ENCODE results near the gene MYRFL.
"Not testable (repeated sequence)": the region's sequence is repeated elsewhere in the genome, so short reads cannot be mapped to it uniquely, and the experiment has no call there.

The MYRFL gene

DNA sequence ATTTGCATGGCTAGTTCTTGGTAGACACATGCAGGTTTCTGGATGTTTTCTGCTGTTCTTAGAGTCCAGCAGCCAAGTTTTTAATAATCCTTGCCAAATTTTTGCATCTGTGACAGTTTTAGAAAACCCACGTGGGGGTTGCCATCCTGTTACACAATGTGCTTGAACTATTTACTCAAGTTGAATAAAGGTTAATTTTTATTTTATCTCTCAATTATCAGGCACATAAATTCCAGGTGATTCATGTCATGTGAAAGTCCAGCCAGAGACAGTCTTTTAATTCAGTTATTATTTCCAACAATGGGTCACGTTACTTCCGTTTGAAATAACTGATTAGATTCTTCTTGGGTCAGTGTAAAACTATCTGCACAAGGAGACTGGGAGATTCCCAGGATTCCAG lies 15.7 kb downstream of the MYRFL start:
- in situ Hi-C loops (cut with HindIII; ENCODE audit: low sequenced_read_pairs), result no loop called here

DNA sequence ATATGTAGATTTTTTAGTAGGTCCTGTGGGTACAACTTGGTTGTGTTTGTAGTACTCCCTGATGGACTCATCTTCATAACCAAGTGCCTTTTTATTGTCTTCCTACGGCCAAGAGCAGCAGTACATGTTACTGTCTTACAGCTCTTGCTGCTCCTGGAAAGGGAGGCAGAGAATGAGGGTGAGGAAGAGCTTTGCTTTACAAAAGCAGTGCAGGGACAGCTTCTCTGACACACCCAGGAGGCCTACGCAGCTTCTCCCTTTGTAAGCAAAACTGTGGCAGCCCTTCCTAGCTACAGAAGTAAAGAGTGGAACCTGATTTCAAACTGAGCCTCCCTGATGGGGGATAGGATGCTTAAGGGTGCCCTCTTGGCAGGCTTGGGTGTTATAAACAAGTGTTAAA lies 18.6 kb downstream of the MYRFL start:
- in situ Hi-C loops (cut with HindIII; ENCODE audit: low sequenced_read_pairs), result no loop called here

DNA sequence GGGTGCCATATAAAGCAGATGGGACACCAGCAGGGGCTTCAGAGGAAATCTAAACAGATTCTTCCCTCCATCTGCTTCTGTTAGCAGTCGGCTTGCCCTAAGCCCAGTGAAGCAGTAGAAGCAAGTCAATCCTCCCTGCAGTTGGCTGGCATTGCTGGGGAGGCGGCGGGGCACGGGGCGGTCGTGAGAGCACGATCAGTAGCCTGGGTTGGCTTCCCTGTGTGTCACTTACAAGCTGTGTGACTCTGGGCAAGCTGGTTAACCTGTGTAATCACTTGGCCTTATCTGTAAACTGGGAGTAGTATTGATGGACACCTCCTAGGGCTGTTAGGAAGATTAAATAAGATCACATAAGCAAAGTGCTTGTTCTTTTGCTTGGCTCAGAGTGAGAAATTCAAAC lies 19.4 kb downstream of the MYRFL start:
- in situ Hi-C loops (cut with HindIII; ENCODE audit: low sequenced_read_pairs), result no loop called here

DNA sequence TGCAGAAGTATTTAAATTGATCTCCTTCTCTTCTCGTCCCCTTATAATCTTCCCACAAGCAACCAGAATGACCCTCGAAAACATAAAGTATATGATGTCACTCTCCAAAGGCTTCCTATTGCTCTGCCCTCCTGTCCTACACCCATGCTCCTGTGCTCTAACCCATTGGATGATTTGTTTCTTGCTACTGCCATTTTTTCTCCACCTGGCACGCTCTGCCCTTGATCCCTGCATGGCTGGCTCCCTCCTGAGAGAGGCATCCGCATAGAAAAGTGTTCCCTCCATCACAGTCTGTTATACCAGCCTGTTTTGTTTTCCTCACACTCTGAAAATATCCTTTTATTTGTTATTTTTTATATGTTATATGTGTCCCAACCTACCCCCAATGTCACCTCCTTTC lies 19.8 kb downstream of the MYRFL start:
- in situ Hi-C loops (cut with HindIII; ENCODE audit: low sequenced_read_pairs), result no loop called here

DNA sequence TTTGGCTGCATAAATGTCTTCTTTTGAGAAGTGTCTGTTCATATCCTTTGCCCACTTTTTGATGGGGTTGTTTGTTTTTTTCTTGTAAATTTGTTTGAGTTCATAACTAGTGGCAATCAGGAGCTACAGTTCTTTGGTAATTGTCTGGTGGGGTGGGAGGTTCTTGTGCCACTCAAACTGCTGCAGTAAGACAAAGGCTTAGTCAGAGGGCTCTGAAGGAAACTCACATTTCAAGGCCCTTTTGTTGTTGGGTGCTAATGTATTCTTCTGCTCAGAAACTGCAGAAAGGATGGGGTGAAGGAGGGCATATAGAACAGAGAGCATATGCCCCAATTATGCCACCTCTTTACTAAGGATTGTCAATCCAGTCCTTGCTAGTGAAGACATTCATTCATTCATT lies 21.9 kb downstream of the MYRFL start:
- in situ Hi-C loops (cut with HindIII; ENCODE audit: low sequenced_read_pairs), result no loop called here

DNA sequence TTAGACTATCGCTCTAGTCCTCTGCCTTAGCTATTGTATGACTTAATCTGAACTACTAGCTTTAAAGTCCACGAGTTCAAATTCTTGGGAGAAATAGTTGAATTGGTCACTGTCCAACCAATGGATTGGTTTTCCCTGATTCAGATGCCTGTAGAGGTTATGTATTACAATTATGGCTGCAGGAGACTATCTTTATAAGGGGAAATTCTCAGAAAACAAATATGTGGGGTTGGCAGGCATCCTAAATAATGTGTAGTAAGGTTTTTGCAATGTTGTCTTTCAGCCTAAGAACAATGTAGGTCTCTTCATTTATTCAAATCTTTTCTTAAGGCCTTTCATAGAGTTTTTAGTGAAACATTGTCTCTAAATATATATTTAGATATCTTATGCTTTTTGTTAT lies 26.9 kb downstream of the MYRFL start:
- in situ Hi-C loops (cut with HindIII; ENCODE audit: low sequenced_read_pairs), result no loop called here

DNA sequence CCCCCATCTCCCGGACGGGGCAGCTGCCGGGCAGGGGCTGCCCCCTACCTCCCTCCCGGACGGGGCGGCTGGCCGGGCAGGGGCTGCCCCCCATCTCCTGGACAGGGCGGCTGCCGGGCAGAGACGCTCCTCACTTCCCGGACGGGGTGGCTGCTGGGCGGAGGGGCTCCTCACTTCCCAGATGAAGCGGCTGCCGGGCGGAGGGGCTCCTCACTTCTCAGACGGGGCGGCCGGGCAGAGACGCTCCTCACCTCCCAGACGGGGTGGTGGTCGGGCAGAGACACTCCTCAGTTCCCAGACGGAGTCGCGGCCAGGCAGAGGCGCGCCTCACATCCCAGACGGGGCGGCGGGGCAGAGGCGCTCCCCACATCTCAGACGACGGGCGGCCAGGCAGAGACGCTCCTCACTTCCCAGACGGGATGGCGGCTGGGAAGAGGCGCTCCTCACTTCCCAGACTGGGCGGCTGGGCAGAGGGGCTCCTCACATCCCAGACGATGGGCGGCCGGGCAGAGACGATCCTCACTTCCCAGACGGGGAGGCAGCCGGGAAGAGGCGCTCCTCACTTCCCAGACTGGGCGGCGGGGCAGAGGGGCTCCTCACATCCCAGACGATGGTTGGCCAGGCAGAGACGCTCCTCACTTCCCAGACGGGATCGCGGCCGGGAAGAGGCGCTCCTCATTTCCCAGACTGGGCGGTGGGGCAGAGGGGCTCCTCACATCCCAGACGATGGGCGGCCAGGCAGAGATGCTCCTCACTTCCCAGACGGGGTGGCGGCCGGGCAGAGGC lies 28.3 kb downstream of the MYRFL start:
- in situ Hi-C loops (cut with HindIII; ENCODE audit: low sequenced_read_pairs), result not testable (repeated sequence)

DNA sequence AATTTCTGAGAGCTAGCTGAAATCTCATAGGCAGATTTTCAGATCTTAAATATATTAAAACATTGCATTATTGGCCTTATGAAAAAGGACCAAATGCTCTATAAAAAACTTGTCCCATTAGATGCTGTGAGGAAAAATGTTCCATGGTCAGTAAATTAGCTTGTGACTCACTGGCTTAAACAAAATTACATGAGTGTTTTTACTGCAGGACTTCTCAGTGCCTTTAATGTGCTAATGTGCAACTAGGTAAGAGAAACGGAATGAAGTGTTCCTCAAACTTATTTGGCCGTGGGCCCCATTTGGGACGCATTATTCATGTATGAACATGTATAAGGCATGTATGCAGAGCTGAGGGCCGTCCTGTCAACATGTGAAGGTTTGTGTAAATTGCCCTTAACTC lies 41.7 kb downstream of the MYRFL start:
- in situ Hi-C loops (cut with HindIII; ENCODE audit: low sequenced_read_pairs), result no loop called here

DNA sequence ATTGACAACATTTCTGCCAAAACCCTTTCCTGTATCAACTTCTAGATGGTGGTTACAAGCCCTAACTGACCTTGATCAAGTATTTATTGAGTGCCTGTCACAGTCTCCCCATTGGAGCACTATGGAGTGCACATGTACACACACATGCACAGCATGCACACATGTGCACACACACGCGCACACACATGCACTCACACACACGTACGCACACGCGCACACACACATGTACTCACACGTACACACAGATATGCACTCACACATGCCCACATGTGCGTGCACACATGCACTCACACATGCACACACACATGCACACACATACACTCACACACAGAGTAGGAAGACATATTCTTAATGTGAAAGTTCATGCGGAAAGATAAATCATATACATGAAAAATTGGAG lies 43.7 kb downstream of the MYRFL start:
- in situ Hi-C loops (cut with HindIII; ENCODE audit: low sequenced_read_pairs), result no loop called here

DNA sequence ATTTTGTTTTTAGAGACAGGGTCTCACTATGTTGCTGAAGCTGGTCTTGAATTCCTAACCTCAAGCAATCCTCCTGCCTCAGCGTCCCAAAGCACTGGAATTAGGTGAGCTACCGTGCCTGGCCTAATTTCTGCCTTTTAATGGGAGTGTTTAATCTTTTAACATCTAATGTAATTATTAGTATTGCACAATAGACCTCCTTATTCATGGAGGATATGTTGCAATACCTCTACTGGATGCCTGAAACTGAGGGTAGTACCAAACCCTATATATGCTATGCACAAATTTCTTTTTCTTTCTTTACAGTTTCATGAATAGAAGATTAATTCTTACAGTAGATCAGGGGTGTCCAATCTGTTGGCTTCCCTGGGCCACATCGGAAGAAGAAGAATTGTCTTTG lies 47.8 kb downstream of the MYRFL start:
- in situ Hi-C loops (cut with HindIII; ENCODE audit: low sequenced_read_pairs), result loop anchor here (10.0 kb wide), 1 partner anchor 482 kb away; no protein-coding TSS in a partner anchor

DNA sequence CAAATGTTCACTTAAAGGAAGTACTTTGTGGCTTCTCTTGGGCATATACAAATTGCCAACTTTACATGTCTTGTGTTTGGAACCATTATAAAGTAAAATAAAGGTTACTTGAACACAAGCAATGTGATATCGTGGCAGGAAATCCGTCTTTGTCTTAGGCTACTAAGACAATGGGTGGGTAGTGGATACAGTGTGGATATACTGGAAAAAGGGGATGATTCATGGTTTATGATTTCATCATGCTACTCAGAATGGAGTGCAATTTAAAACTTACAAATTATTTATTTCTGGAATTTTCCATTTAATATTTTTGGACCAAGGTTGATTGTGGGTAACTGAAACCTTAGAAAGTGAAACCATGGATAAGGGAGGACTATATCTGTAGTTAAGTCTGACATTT lies 48.4 kb downstream of the MYRFL start:
- in situ Hi-C loops (cut with HindIII; ENCODE audit: low sequenced_read_pairs), result loop anchor here (10.0 kb wide), 1 partner anchor 481 kb away; no protein-coding TSS in a partner anchor

DNA sequence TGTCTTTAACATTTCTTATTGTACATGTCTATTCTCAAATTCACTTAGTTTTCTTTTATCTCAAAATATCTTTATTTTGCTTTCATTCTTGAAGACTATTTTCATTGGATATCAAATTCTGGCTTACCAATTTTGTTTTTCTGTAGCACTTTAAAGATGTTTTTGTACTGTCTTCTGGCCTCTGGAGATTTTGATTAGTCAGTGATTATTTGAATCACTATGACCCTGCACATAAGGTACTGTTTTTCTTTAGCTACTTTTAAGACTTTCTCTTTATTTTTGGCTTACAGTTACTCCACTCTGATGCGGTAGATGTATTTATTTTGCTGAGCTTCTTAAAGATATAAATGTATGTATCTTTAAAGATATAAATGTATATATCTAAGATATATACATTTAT lies 49.6 kb downstream of the MYRFL start:
- in situ Hi-C loops (cut with HindIII; ENCODE audit: low sequenced_read_pairs), result loop anchor here (10.0 to 25.0 kb wide), 2 partner anchors 480 to 713 kb away; no protein-coding TSS in a partner anchor

DNA sequence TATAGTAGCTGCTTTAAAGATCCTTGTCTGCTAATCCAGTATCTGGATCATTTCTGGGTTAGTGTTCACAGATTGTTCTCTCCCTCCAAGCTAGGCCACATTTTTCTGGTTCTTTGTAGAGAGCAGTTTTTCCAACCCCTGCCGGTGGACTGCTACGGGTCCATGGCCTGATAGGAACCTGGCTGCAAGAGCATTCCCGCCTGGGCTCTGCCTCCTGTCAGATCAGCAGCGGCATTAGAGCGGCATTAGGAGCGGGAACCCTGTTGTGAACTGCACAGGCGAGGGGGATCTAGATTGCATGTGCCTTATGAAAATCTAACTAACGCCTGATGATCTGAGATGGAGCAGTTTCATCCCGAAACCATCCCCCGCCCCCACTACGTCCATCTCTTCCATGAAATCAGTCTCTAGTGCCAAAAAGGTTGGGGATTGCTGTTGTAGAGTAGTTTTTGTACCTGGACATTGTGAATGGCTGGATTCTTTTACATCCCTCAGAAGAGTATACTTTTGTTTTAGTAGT lies 50.4 kb downstream of the MYRFL start:
- in situ Hi-C loops (cut with HindIII; ENCODE audit: low sequenced_read_pairs), result loop anchor here (10.0 to 25.0 kb wide), 2 partner anchors 479 to 712 kb away; no protein-coding TSS in a partner anchor

DNA sequence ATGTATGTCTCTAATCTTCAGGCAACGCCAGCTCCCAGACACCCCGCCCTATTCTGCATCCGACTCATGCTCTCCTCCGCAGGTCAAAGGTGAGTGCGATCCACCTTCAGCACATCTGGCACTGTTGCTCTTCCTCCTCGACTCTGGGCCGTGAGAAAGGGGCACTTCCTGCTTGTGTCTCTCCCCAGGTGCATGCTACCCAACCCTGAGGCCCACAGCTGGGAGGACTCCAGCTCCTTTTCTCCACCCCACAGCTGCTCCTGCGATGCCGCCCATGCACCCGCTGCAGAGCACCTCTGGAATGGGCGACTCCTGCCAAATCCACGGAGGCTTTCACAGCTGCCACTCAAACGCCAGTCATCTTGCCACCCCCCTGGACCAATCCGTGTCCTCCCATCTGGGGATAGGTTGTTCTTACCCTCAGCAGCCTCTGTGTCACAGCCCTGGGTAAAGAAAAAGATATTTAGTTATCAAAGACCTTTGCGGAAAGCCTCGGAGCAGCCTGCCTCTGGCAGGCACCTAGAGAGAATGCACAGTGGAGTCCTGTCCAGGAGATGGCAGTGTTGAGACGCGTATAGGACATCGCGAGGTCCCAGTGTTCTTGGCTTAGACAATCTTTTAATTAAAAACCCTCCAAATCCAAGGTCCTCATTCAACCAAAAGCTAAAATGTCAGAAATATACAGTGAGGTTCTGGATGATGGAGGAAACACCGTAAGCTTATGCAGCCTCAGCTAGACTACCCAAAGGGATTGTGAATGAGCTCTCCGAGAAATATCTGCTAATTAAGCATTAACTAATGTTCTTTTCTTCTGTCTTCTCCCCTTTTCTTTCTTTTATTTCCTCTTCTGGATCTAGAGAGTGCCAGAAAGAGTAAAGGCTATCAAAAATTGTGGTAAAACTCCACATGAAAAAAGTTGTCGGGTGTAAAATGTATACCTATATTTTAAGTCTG lies 54.3 kb downstream of the MYRFL start:
- in situ Hi-C loops (cut with HindIII; ENCODE audit: low sequenced_read_pairs), result loop anchor here (10.0 to 25.0 kb wide), 2 partner anchors 476 to 708 kb away; no protein-coding TSS in a partner anchor

DNA sequence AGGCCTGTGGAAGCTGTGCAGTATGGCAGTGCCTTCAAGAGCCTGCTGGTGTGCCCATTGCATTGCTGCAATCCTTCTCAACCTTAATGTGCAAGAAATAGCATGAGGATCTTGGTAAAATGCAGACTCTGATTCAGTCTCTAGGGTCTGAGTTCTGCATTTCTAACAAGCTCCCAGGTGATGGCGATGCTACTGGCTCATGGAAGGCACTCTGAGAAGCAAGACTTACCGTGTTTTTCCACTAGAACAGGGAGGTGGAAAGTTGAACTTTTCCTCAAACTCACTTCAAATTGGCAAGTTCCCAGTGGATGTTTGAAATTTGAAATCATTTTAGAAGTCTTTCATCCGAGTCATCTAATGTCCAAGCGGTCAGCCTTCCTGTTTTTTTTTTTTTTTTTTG lies 55.5 kb downstream of the MYRFL start:
- in situ Hi-C loops (cut with HindIII; ENCODE audit: low sequenced_read_pairs), result loop anchor here (25.0 kb wide), 1 partner anchor 707 kb away; no protein-coding TSS in a partner anchor

DNA sequence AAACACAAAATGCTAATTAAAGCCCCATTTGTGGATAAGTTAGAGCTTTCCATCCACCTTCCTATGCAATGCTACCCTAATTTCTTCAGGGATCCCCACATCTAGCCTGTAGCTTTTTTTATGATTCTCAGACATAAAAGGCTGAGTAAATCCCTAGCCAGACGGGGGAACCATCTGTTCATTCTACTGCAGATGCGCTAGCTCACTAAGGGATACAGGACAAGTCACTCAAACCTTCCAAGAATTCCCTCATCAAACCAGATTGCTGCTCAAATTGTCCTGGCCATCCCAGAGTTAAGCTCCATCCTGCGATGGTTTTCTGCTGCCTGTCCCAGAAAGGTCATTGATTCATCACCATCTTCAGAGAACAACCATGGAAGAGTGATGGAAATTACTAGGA lies 56.7 kb downstream of the MYRFL start:
- in situ Hi-C loops (cut with HindIII; ENCODE audit: low sequenced_read_pairs), result loop anchor here (25.0 kb wide), 1 partner anchor 706 kb away; no protein-coding TSS in a partner anchor

DNA sequence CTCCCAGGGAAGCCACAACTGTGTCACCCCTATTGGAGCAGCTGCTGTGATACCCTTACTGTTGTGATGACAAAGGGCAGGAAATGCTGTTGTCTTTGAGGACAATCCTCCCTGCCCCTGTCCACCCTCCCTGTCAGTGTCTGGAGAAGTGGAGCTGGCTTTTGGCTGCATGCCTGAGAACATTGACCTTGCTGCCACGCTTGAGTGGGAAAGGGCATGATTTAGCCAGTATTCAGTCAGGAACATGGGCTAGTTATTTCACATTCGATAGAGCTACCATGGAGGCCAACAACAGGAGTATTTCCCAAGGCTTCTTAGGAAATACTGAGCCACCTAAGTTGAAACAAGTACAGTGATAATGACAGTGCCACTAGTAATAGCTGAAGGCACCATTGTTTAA lies 59.4 kb downstream of the MYRFL start:
- in situ Hi-C loops (cut with HindIII; ENCODE audit: low sequenced_read_pairs), result loop anchor here (25.0 kb wide), 1 partner anchor 703 kb away; no protein-coding TSS in a partner anchor

DNA sequence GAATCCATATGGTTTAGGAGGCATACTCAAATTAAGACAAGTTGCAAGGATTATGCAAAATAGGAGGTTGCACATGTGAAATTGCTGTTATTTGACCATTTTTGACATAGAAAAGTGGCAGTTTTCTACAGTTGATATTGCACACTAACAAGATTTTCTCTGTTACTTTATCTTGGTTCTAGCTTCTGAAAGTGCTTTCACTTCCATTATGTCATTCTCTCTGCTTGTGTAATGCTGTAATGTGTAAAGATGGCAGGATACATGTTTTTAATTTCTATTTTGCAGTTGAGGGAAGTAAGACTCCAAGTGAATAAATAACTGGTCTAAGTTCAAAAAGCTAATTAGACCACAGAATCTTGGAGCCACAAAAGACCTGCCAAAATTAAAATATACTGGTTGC lies 60.6 kb downstream of the MYRFL start:
- in situ Hi-C loops (cut with HindIII; ENCODE audit: low sequenced_read_pairs), result loop anchor here (25.0 kb wide), 1 partner anchor 702 kb away; no protein-coding TSS in a partner anchor

DNA sequence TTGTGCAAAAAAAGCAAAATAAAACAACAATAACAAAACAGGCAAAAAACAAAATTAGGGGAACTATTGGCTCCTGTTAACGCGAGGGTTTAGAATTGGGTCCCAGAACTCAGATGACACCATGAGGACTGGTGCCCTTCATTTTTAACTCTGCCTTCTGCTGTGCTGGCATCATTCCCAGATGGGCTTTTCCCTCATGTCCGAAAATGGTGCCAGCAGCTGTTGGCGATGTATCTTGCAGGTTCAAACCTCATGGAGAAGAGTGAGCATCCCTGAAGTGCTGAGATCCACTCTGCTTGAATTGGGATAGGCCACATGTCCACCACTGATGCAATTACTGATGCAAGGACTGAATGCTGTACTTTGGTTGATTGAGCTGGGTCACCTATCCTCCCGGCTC lies 61.1 kb downstream of the MYRFL start:
- in situ Hi-C loops (cut with HindIII; ENCODE audit: low sequenced_read_pairs), result loop anchor here (25.0 kb wide), 1 partner anchor 701 kb away; no protein-coding TSS in a partner anchor

DNA sequence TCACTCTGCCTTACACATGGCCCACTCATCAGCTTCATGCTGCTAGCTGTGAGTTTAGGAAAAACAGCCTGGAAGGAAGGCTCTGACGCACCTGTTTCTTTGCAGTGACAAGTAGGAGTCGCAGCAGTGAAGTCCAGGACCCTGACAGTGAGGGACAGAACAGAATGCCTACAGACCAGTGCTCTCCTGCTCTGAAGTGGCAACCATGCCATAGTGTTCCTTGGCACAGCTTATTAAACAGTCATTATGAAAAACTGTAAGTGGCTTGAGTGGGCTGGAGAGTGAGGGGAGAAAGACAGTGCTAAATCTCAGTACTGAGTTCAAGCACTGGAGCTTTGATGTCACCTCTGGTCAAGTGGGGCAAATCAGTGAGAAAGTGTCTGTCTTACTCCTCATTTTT lies 61.7 kb downstream of the MYRFL start:
- in situ Hi-C loops (cut with HindIII; ENCODE audit: low sequenced_read_pairs), result loop anchor here (25.0 kb wide), 1 partner anchor 701 kb away; no protein-coding TSS in a partner anchor

DNA sequence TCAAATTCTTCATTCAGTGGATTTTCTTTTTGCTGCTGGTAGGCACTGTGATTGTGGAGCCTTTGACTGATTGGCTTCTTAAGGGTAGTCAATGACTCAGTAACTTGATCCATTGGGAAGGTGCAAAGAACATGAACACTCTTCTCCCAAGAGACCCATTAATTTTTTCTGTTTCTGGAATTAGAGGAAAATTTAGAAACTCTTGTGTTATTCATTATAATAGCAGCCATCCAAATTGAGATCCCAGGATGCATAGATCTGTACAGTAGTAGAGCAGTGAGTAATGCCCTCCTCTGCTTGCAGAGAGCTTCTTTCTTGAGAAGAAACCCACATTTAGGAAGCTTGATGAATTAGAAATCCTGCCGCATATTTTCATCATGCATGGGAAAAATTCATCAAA lies 63.9 kb downstream of the MYRFL start:
- in situ Hi-C loops (cut with HindIII; ENCODE audit: low sequenced_read_pairs), result loop anchor here (25.0 kb wide), 1 partner anchor 698 kb away; no protein-coding TSS in a partner anchor
